ENCODE measurements around the gene XRCC5. TPM values are rescaled to one million over a fixed set of nuclear protein-coding genes. Genes with fewer than 3 reads are reported as not detected.

The XRCC5 gene
- polyA plus RNA-seq, 4 donors: 308 to 423 (median 375) TPM

Other genes starting within 250 kb of the XRCC5 start
- gene MREG, start 95.8 kb upstream of the XRCC5 start, polyA plus RNA-seq (ENCODE audit: insufficient read length in 4 of 4): 10 to 100 TPM; 17.0 to 21.4 (median 20.3) TPM
- 10 to 100 TPM; 39.8 to 49.6 (median 44.9) TPM for gene PECR, start 27.5 kb upstream of the XRCC5 start, polyA plus RNA-seq (ENCODE audit: insufficient read length in 4 of 4)
- gene TMEM169, start 27.4 kb upstream of the XRCC5 start, polyA plus RNA-seq (ENCODE audit: insufficient read length in 4 of 4): 10 to 100 TPM; 14.0 to 16.7 (median 14.5) TPM